ENCODE measurements around the gene GPR18. TPM values are rescaled to one million over a fixed set of nuclear protein-coding genes. Genes with fewer than 3 reads are reported as not detected.

The GPR18 gene
- total RNA-seq, 1 donor = not detected

GRCh38 chr13:99227331-99227900 is 30.8 kb downstream of the GPR18 start:
- no peak for DNase-seq (ENCODE audit: low read depth)
- TF ChIP-seq, protein P1, sequence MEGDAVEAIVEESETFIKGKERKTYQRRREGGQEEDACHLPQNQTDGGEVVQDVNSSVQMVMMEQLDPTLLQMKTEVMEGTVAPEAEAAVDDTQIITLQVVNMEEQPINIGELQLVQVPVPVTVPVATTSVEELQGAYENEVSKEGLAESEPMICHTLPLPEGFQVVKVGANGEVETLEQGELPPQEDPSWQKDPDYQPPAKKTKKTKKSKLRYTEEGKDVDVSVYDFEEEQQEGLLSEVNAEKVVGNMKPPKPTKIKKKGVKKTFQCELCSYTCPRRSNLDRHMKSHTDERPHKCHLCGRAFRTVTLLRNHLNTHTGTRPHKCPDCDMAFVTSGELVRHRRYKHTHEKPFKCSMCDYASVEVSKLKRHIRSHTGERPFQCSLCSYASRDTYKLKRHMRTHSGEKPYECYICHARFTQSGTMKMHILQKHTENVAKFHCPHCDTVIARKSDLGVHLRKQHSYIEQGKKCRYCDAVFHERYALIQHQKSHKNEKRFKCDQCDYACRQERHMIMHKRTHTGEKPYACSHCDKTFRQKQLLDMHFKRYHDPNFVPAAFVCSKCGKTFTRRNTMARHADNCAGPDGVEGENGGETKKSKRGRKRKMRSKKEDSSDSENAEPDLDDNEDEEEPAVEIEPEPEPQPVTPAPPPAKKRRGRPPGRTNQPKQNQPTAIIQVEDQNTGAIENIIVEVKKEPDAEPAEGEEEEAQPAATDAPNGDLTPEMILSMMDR (IDR thresholded peaks at IDR 0.05; ENCODE audit: insufficient read depth, low read length) = no peak
- H3K4me3 ChIP-seq (ENCODE audit: low read depth, low read length) = no peak overlapping the region

DNA sequence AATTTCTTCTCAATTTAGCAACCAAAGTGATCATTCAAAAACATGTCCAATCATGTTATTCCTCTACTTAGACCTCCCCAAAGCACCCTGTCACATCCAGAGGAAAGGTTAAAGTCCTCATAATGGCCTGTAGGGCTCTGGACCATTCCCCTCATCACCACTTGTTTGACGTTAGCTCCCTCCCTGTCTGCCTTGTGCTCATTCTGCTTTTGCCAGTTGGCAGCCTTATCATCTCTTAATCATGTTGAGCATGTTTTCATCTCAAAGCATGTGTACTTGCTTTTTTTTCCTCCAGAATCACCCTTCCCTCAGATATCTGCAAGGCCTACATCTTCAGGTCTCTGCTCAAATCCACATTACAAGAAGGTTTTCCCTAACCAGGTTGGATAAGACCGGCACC is 31.7 kb downstream of the GPR18 start:
- TF ChIP-seq, protein P1 (IDR thresholded peaks at IDR 0.05; ENCODE audit: insufficient read depth, low read length) = no peak
- no peak overlapping the region for H3K4me3 ChIP-seq (ENCODE audit: low read depth, low read length)
- DNase-seq (ENCODE audit: low read depth) = peak; percentile 20

- TF ChIP-seq, protein P1 (IDR thresholded peaks at IDR 0.05; ENCODE audit: insufficient read depth, low read length) = no peak
- no peak overlapping the region for H3K4me3 ChIP-seq (ENCODE audit: low read depth, low read length)
- DNase-seq (ENCODE audit: low read depth) = no peak
Observed at GRCh38 chr13:99225078-99225477, 33.1 kb downstream of the GPR18 start.

GRCh38 chr13:99224021-99224420 is 34.2 kb downstream of the GPR18 start:
- H3K4me3 ChIP-seq (ENCODE audit: low read depth, low read length) = no peak overlapping the region
- TF ChIP-seq, protein P1 (IDR thresholded peaks at IDR 0.05; ENCODE audit: insufficient read depth, low read length) = no peak
- no peak for DNase-seq (ENCODE audit: low read depth)

DNA sequence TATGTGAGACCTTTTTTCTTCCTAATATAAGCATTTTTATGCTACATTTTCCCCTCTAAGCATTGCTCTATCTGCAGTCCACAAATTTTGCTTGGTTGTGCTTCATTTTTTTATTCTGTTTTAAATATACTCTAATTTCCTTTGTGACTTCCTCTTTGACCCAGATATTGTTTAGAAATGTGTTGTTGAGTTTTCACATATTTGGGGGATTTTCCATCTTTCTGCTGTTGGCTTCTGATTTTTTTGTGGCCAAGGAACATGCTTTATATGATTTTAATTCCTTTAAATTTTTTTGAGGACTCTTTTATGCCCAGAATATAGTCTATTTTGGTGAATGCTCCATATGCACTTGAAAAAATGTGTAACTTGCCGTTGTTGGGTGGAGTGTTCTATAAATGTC is 34.6 kb downstream of the GPR18 start:
- TF ChIP-seq, protein P1 (IDR thresholded peaks at IDR 0.05; ENCODE audit: insufficient read depth, low read length) = no peak
- H3K4me3 ChIP-seq (ENCODE audit: low read depth, low read length) = no peak overlapping the region
- DNase-seq (ENCODE audit: low read depth) = no peak

GRCh38 chr13:99221567-99222239 is 36.5 kb downstream of the GPR18 start:
- no peak overlapping the region for H3K4me3 ChIP-seq (ENCODE audit: low read depth, low read length)
- TF ChIP-seq, protein P1 (IDR thresholded peaks at IDR 0.05; ENCODE audit: insufficient read depth, low read length) = no peak
- no peak for DNase-seq (ENCODE audit: low read depth)
